Brain microvascular endothelial cell (primary cell): ENCODE measurements around the gene AIDA.
"Not testable (repeated sequence)": the region's sequence is repeated elsewhere in the genome, so short reads cannot be mapped to it uniquely, and the experiment has no call there.

Experiments used
- DNase-seq: peaks from one replicate; pipeline ENCODE4 v3.0.0-alpha.2; 2020
- H3K27ac ChIP-seq: fragments of 250-450 bp; sonication (Bioruptor Pico); 2 replicates; pipeline ENCODE4 v1.5.1; 2020; ENCODE audit warnings: mild to moderate bottlenecking, moderate library complexity
- H3K27me3 ChIP-seq: fragments of 250-450 bp; sonication (Bioruptor Pico); replicated peaks from 2 replicates; pipeline ENCODE4 v1.5.1; 2020; ENCODE audit warnings: mild to moderate bottlenecking
- H3K36me3 ChIP-seq: fragments of 250-450 bp; sonication (Bioruptor Pico); replicated peaks from 2 replicates; pipeline ENCODE4 v1.5.1; 2020; ENCODE audit warnings: mild to moderate bottlenecking
- H3K4me3 ChIP-seq: 2 replicates; pipeline ENCODE4 v1.5.1; 2011; ENCODE audit warnings: low read depth, mild to moderate bottlenecking, control low read depth, low read length, moderate library complexity
- in situ Hi-C: cut with HindIII; loops from 2 replicates; pipeline ENCODE4 v1.10.0; 2017; ENCODE audit warnings: low sequenced_read_pairs, low pct_ligation_motif_present
- TF ChIP-seq, protein P1 (sequence below): IDR thresholded peaks from 2 replicates; pipeline ENCODE4 v1.5.1; 2011; ENCODE audit warnings: low read depth, mild to moderate bottlenecking, moderate library complexity, low read length, control low read depth, inconsistent platforms; ENCODE audit errors: missing control alignments

The AIDA gene

DNA sequence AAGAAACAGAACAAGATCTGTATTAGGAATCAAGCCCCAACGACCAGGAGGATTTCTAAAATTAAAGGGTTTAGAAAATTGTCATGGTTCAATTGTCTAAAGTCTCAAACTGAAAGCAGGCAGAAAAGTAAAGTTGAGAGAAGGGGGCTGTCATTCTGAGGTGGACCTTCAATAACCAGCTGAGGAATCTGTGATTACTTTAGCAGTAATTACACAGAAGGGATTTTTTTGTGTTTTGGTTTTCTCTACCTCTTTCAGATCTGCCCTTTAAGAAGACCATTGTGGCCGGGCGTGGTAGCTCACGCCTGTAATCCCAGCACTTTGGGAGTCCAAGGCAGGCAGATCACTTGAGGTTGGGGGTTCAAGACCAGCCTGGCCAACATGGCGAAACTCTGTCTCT, 17.4 kb downstream of the AIDA start:
- in situ Hi-C loops: no loop called here
- no peak overlapping the region for H3K27ac ChIP-seq
- DNase-seq: no peak
- no peaks in the 10 kb centered on the region for H3K27me3 ChIP-seq
- no peak overlapping the region for H3K4me3 ChIP-seq
- peaks cover 3% of the 10 kb centered on the region for H3K36me3 ChIP-seq
- TF ChIP-seq, protein P1, sequence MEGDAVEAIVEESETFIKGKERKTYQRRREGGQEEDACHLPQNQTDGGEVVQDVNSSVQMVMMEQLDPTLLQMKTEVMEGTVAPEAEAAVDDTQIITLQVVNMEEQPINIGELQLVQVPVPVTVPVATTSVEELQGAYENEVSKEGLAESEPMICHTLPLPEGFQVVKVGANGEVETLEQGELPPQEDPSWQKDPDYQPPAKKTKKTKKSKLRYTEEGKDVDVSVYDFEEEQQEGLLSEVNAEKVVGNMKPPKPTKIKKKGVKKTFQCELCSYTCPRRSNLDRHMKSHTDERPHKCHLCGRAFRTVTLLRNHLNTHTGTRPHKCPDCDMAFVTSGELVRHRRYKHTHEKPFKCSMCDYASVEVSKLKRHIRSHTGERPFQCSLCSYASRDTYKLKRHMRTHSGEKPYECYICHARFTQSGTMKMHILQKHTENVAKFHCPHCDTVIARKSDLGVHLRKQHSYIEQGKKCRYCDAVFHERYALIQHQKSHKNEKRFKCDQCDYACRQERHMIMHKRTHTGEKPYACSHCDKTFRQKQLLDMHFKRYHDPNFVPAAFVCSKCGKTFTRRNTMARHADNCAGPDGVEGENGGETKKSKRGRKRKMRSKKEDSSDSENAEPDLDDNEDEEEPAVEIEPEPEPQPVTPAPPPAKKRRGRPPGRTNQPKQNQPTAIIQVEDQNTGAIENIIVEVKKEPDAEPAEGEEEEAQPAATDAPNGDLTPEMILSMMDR: no peak

GRCh38 chr1:222691016-222691415, 21.3 kb downstream of the AIDA start:
- Histone ChIP-seq H3K27me3 (no peaks in the 10 kb centered on the region), H3K27ac (no peak overlapping the region), H3K36me3 (peaks cover 11% of the 10 kb centered on the region), H3K4me3 (no peak overlapping the region)
- DNase-seq: no peak
- in situ Hi-C loops: no loop called here
- TF ChIP-seq, protein P1: no peak

GRCh38 chr1:222680080-222680479, 32.2 kb downstream of the AIDA start:
- Histone ChIP-seq H3K4me3 (no peak overlapping the region), H3K36me3 (peaks cover 18% of the 10 kb centered on the region), H3K27me3 (no peaks in the 10 kb centered on the region), H3K27ac (no peak overlapping the region)
- TF ChIP-seq, protein P1: no peak
- no peak for DNase-seq
- in situ Hi-C loops: no loop called here

GRCh38 chr1:222670110-222670509, 42.2 kb downstream of the AIDA start:
- TF ChIP-seq, protein P1: no peak
- H3K27me3 ChIP-seq: no peaks in the 10 kb centered on the region
- in situ Hi-C loops: no loop called here
- H3K36me3 ChIP-seq: peaks cover 45% of the 10 kb centered on the region
- no peak overlapping the region for H3K27ac ChIP-seq
- no peak overlapping the region for H3K4me3 ChIP-seq
- no peak for DNase-seq

- H3K4me3 ChIP-seq, H3K27ac ChIP-seq, in situ Hi-C loops, H3K27me3 ChIP-seq, DNase-seq: not testable (repeated sequence)
- H3K36me3 ChIP-seq: peaks cover 47% of the 10 kb centered on the region
Measured at GRCh38 chr1:222669107-222669506, 43.2 kb downstream of the AIDA start.

- DNase-seq, H3K27ac ChIP-seq, in situ Hi-C loops, H3K4me3 ChIP-seq, H3K27me3 ChIP-seq: not testable (repeated sequence)
- H3K36me3 ChIP-seq: peaks cover 50% of the 10 kb centered on the region
Measured at GRCh38 chr1:222668184-222668583, 44.1 kb downstream of the AIDA start.

GRCh38 chr1:222665964-222666363, 46.3 kb downstream of the AIDA start:
- no peaks in the 10 kb centered on the region for H3K27me3 ChIP-seq
- in situ Hi-C loops: no loop called here
- H3K27ac ChIP-seq: no peak overlapping the region
- no peak for DNase-seq
- peaks cover 57% of the 10 kb centered on the region for H3K36me3 ChIP-seq
- H3K4me3 ChIP-seq: no peak overlapping the region
- TF ChIP-seq, protein P1: no peak
